GM12874 (cell line): ENCODE measurements around the gene PLCD3.

Experiments
- CTCF ChIP-seq: IDR thresholded peaks from 2 replicates; pipeline ENCODE4 v1.5.1; 2011; ENCODE audit warnings: low read depth, mild to moderate bottlenecking, control low read depth, low read length, moderate library complexity; ENCODE audit not compliant: insufficient read depth

PLCD3 gene

GRCh38 chr17:45132320-45132571 is at the start of gene PLCD3:
Gene PLCD3, minus strand, starts transcription at chr17:45132515. Its CDS starts 105 bp downstream, at chr17:45132410.
- no peak for TF ChIP-seq CTCF

- no peak for TF ChIP-seq CTCF
Measured at GRCh38 chr17:45177563-45177962, 45.2 kb upstream of the PLCD3 start.

- TF ChIP-seq CTCF: no peak
Measured at GRCh38 chr17:45175759-45176115, 43.4 kb upstream of the PLCD3 start.

GRCh38 chr17:45172541-45173286 is 40.4 kb upstream of the PLCD3 start:
- TF ChIP-seq CTCF: no peak

- TF ChIP-seq CTCF: no peak
Measured at GRCh38 chr17:45172232-45172540, 39.9 kb upstream of the PLCD3 start.

- TF ChIP-seq CTCF: no peak
Measured at GRCh38 chr17:45171338-45172231, 39.3 kb upstream of the PLCD3 start.

- no peak for TF ChIP-seq CTCF
Measured at GRCh38 chr17:45170931-45171337, 38.6 kb upstream of the PLCD3 start.
